Measurements from ENCODE around the gene RASGRP2. TPM values are rescaled to one million over a fixed set of nuclear protein-coding genes. Genes with fewer than 3 reads are reported as not detected.

RASGRP2 gene
- total and polyA plus RNA-seq, 2 experiments from 2014 or later: 30.1 to 50.4 TPM

DNA sequence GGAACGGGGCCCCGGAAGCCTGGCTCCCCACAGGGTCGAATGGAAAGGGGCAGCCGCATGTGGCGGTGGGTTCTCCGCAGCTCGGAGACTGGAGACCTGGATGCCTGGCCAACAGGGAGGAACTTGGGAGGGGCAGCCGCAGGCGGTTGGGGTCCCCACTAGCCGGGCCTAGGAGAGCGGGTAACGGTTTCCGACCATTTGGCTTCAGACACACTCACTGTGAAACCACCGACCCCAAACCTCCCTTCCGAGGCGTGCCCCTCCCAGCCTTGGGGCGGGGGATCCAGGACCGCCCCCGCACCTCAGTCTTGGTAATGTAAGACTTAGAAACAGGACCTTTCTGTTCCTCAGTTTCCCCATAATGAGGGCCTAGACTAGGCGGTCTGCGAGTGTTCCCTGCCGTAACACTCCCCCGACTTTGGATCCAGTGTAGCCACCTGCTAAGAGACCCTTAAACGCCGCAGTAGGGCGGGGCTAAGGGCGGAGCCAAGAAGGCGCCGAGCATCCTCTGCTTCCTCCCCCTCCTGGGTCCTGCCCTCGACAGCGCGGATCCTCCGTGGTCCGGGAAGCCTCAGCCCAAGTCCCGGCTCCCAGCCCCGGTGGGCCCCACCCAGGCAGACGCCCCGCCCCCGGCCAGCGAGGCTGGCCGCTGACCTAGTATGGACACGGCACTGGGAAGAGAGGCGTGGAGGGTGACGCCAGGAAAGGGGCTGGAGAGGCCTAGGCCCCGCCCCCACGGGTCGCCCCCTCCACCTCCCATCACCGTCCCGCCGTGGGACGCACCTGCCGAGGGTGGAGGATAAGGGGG lies 1.8 kb upstream of the RASGRP2 start:
- Mint-ChIP-seq H3K9me3 (no peaks in the 10 kb centered on the region; the same call in 2 of the 3 replicates), H3K27me3 (ENCODE audit: insufficient read depth, low read depth, poor library complexity) (peaks cover 28% of the 10 kb centered on the region), H3K27ac (no peak overlapping the region), H3K36me3 (ENCODE audit: low read depth) (0 out of 3 replicates have a peak, but pooled peaks cover 4% of the 10 kb centered on the region), H3K4me1 (peaks cover 20% of the 10 kb centered on the region), H3K4me3 (peak overlapping the region; percentile 86)
- Histone ChIP-seq H3K27ac (ENCODE audit: low read depth) (no peak overlapping the region), H3K4me1 (ENCODE audit: insufficient read depth) (peaks cover 14% of the 10 kb centered on the region), H3F3A (replicated peaks; ENCODE audit: low read depth) (peaks cover 17% of the 10 kb centered on the region), H4K20me1 (replicated peaks; ENCODE audit: insufficient read depth) (no peaks in the 10 kb centered on the region), H3K4me2 (peak overlapping the region; percentile 98), H3K79me2 (replicated peaks; ENCODE audit: insufficient read depth) (no peaks in the 10 kb centered on the region), H3K27me3 (ENCODE audit: insufficient read depth) (peaks cover 34% of the 10 kb centered on the region), H3K9me2 (ENCODE audit: insufficient read depth) (no peaks in the 10 kb centered on the region), H2AFZ (peak overlapping the region; percentile 92), H3K4me3 (peak overlapping the region; percentile 81), H3K36me3 (ENCODE audit: insufficient read depth) (no peaks in the 10 kb centered on the region)
- DNase-seq (ENCODE audit: low spot score) (peak; percentile 90), ATAC-seq (peak; percentile 35)
- no peak for TF ChIP-seq STAT1 (IDR thresholded peaks at IDR 0.05; ENCODE audit: unreplicated experiment)
- peak; percentile 55; the same call in 1 of the 2 replicates for TF ChIP-seq CREB1 (CRISPR knock-in tag; IDR thresholded peaks at IDR 0.05; ENCODE audit: low read depth)
- peak; percentile 51 for TF ChIP-seq POLR2AphosphoS5 (IDR thresholded peaks at IDR 0.05; ENCODE audit: low read depth)

GRCh38 chr11:64745189-64745520 lies 1.2 kb upstream of the RASGRP2 start:
- Histone ChIP-seq H4K20me1 (replicated peaks; ENCODE audit: insufficient read depth) (no peaks in the 10 kb centered on the region), H3K4me1 (ENCODE audit: insufficient read depth) (peaks cover 20% of the 10 kb centered on the region), H3K4me3 (peak overlapping the region; percentile 81), H3F3A (replicated peaks; ENCODE audit: low read depth) (peaks cover 18% of the 10 kb centered on the region), H3K79me2 (replicated peaks; ENCODE audit: insufficient read depth) (no peaks in the 10 kb centered on the region), H3K4me2 (peak overlapping the region; percentile 98), H3K27ac (ENCODE audit: low read depth) (no peak overlapping the region), H3K9me2 (ENCODE audit: insufficient read depth) (no peaks in the 10 kb centered on the region), H2AFZ (peak overlapping the region; percentile 92), H3K27me3 (ENCODE audit: insufficient read depth) (peaks cover 34% of the 10 kb centered on the region), H3K36me3 (ENCODE audit: insufficient read depth) (no peaks in the 10 kb centered on the region)
- Mint-ChIP-seq H3K27ac (no peak overlapping the region), H3K4me1 (peaks cover 25% of the 10 kb centered on the region), H3K4me3 (peak overlapping the region; percentile 86), H3K9me3 (no peaks in the 10 kb centered on the region; the same call in 2 of the 3 replicates), H3K36me3 (ENCODE audit: low read depth) (peaks cover 9% of the 10 kb centered on the region; the same call in 2 of the 3 replicates), H3K27me3 (ENCODE audit: insufficient read depth, low read depth, poor library complexity) (peaks cover 32% of the 10 kb centered on the region)
- DNase-seq (ENCODE audit: low spot score) (peak; percentile 70), ATAC-seq (peak; percentile 2)
- TF ChIP-seq, protein P1, sequence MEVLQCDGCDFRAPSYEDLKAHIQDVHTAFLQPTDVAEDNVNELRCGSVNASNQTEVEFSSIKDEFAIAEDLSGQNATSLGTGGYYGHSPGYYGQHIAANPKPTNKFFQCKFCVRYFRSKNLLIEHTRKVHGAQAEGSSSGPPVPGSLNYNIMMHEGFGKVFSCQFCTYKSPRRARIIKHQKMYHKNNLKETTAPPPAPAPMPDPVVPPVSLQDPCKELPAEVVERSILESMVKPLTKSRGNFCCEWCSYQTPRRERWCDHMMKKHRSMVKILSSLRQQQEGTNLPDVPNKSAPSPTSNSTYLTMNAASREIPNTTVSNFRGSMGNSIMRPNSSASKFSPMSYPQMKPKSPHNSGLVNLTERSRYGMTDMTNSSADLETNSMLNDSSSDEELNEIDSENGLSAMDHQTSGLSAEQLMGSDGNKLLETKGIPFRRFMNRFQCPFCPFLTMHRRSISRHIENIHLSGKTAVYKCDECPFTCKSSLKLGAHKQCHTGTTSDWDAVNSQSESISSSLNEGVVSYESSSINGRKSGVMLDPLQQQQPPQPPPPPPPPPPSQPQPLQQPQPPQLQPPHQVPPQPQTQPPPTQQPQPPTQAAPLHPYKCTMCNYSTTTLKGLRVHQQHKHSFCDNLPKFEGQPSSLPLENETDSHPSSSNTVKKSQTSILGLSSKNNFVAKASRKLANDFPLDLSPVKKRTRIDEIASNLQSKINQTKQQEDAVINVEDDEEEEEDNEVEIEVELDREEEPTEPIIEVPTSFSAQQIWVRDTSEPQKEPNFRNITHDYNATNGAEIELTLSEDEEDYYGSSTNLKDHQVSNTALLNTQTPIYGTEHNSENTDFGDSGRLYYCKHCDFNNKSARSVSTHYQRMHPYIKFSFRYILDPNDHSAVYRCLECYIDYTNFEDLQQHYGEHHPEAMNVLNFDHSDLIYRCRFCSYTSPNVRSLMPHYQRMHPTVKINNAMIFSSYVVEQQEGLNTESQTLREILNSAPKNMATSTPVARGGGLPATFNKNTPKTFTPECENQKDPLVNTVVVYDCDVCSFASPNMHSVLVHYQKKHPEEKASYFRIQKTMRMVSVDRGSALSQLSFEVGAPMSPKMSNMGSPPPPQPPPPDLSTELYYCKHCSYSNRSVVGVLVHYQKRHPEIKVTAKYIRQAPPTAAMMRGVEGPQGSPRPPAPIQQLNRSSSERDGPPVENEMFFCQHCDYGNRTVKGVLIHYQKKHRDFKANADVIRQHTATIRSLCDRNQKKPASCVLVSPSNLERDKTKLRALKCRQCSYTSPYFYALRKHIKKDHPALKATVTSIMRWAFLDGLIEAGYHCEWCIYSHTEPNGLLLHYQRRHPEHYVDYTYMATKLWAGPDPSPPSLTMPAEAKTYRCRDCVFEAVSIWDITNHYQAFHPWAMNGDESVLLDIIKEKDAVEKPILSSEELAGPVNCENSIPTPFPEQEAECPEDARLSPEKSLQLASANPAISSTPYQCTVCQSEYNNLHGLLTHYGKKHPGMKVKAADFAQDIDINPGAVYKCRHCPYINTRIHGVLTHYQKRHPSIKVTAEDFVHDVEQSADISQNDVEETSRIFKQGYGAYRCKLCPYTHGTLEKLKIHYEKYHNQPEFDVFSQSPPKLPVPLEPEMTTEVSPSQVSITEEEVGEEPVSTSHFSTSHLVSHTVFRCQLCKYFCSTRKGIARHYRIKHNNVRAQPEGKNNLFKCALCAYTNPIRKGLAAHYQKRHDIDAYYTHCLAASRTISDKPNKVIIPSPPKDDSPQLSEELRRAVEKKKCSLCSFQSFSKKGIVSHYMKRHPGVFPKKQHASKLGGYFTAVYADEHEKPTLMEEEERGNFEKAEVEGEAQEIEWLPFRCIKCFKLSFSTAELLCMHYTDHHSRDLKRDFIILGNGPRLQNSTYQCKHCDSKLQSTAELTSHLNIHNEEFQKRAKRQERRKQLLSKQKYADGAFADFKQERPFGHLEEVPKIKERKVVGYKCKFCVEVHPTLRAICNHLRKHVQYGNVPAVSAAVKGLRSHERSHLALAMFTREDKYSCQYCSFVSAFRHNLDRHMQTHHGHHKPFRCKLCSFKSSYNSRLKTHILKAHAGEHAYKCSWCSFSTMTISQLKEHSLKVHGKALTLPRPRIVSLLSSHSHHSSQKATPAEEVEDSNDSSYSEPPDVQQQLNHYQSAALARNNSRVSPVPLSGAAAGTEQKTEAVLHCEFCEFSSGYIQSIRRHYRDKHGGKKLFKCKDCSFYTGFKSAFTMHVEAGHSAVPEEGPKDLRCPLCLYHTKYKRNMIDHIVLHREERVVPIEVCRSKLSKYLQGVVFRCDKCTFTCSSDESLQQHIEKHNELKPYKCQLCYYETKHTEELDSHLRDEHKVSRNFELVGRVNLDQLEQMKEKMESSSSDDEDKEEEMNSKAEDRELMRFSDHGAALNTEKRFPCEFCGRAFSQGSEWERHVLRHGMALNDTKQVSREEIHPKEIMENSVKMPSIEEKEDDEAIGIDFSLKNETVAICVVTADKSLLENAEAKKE (CRISPR knock-in tag; IDR thresholded peaks at IDR 0.05): no peak
- TF ChIP-seq CREB1 (CRISPR knock-in tag; IDR thresholded peaks at IDR 0.05; ENCODE audit: low read depth) (no peak), STAT1 (IDR thresholded peaks at IDR 0.05; ENCODE audit: unreplicated experiment) (no peak), REST (IDR thresholded peaks at IDR 0.05; ENCODE audit: unreplicated experiment) (no peak), POLR2AphosphoS5 (IDR thresholded peaks at IDR 0.05; ENCODE audit: low read depth) (no peak), ETS1 (IDR thresholded peaks at IDR 0.05) (no peak), EZH2phosphoT487 (IDR thresholded peaks at IDR 0.05; ENCODE audit: unreplicated experiment) (no peak), ZNF114 (CRISPR knock-in tag; IDR thresholded peaks at IDR 0.05) (no peak), NANOG (IDR thresholded peaks at IDR 0.05; ENCODE audit: borderline replicate concordance) (no peak)

All from GM23338 (cell line).